IPS DF 4.7 (cell line): ENCODE data around the gene SP4.

Experiments
- DNase-seq: peaks from one replicate; pipeline ENCODE4 v3.0.0-alpha.2; 2013; ENCODE audit warnings: low spot score; ENCODE audit errors: extremely low read depth

SP4 gene

GRCh38 chr7:21427871-21428658 lies at the start of gene SP4:
Gene SP4 (plus strand): TSS chr7:21428083. CDS start chr7:21428252, 169 bp downstream.
- DNase-seq: peak; percentile 46

GRCh38 chr7:21383227-21384220 lies 44.4 kb upstream of the SP4 start:
- no peak for DNase-seq

- no peak for DNase-seq
Measured at GRCh38 chr7:21393937-21394336, 33.9 kb upstream of the SP4 start.

- no peak for DNase-seq
Measured at GRCh38 chr7:21401944-21402343, 25.9 kb upstream of the SP4 start.

GRCh38 chr7:21407796-21408480 lies 19.9 kb upstream of the SP4 start:
- no peak for DNase-seq

- no peak for DNase-seq
Measured at GRCh38 chr7:21408481-21408820, 19.4 kb upstream of the SP4 start.

- no peak for DNase-seq
Measured at GRCh38 chr7:21412410-21412851, 15.5 kb upstream of the SP4 start.

- DNase-seq: no peak
Measured at GRCh38 chr7:21412957-21413356, 14.9 kb upstream of the SP4 start.

- DNase-seq: no peak
Measured at GRCh38 chr7:21413502-21413901, 14.4 kb upstream of the SP4 start.

GRCh38 chr7:21414795-21415393 lies 13.0 kb upstream of the SP4 start:
- DNase-seq: no peak

GRCh38 chr7:21417647-21418046 lies 10.2 kb upstream of the SP4 start:
- no peak for DNase-seq

- DNase-seq: no peak
Measured at GRCh38 chr7:21422751-21423150, 5.1 kb upstream of the SP4 start.

GRCh38 chr7:21425290-21425689 lies 2.6 kb upstream of the SP4 start:
- DNase-seq: no peak

- DNase-seq: peak; percentile 11
Measured at GRCh38 chr7:21426286-21427181, 1.3 kb upstream of the SP4 start.

- peak; percentile 68 for DNase-seq
Measured at GRCh38 chr7:21427182-21427870, 557 bp upstream of the SP4 start.

- no peak for DNase-seq
Measured at GRCh38 chr7:21428659-21428941, 717 bp downstream of the SP4 start.

GRCh38 chr7:21429021-21429420 lies 1.1 kb downstream of the SP4 start:
- DNase-seq: no peak

- no peak for DNase-seq
Measured at GRCh38 chr7:21429786-21430574, 2.1 kb downstream of the SP4 start.

- no peak for DNase-seq
Measured at GRCh38 chr7:21430575-21430954, 2.7 kb downstream of the SP4 start.
